Kidney (tissue), 14 donors: Measurements from ENCODE around the gene ZMYND10. TPM values are rescaled to one million over a fixed set of nuclear protein-coding genes. Genes with fewer than 3 reads are reported as not detected.
A peak's percentile ranks its signal among the peaks of the same experiment; 100 is the strongest.

Experiments used
- DNase-seq, 5 donors: peaks; one replicate each; pipeline ENCODE4 v3.0.0-alpha.2; 2013 to 2020
- FAIRE-seq: peaks from 2 replicates; lab custom pipeline; 2012; peaks lifted over from hg19 to GRCh38; lab: Jason Lieb, UNC
- H3K27ac ChIP-seq, 2 donors: one replicate each; pipeline ENCODE4 v1.7.0; 2013; ENCODE audit warnings: low read depth in 2 of 2, low read length in 2 of 2, inconsistent platforms in 1 of 2
- H3K27me3 ChIP-seq: one replicate; pipeline ENCODE4 v1.7.1; 2013; ENCODE audit warnings: low read length, inconsistent platforms; ENCODE audit not compliant: control insufficient read depth, insufficient read depth
- H3K36me3 ChIP-seq, 3 donors: one replicate each; pipeline versions ENCODE4 v1.7.0 to v1.7.1; 2013; ENCODE audit warnings: low read length in 3 of 3, control low read depth in 1 of 3, inconsistent platforms in 1 of 3; ENCODE audit not compliant: insufficient read depth in 3 of 3, control insufficient read depth in 2 of 3
- H3K4me1 ChIP-seq, 3 donors: one replicate each; pipeline versions ENCODE4 v1.7.0 to v1.7.1; 2013; ENCODE audit warnings: low read length in 3 of 3, inconsistent platforms in 1 of 3, low read depth in 1 of 3; ENCODE audit not compliant: control insufficient read depth in 2 of 3, insufficient read depth in 2 of 3
- H3K4me3 ChIP-seq, 3 donors: one replicate each; pipeline versions ENCODE4 v1.7.0 to v1.8.1; 2013; ENCODE audit warnings: low read length in 3 of 3, control low read depth in 1 of 3, inconsistent platforms in 1 of 3
- H3K9ac ChIP-seq, 3 donors: one replicate each; pipeline versions ENCODE4 v1.7.0 to v1.7.1; 2013; ENCODE audit warnings: low read length in 3 of 3, control low read depth in 1 of 3, inconsistent platforms in 1 of 3
- H3K9me3 ChIP-seq, 3 donors: one replicate each; pipeline versions ENCODE4 v1.7.0 to v1.7.1; 2013; ENCODE audit warnings: low read length in 3 of 3, control low read depth in 1 of 3, inconsistent platforms in 1 of 3; ENCODE audit not compliant: control insufficient read depth in 2 of 3, insufficient read depth in 1 of 3
- intact Hi-C: fragments of 100-400 bp; cut with DNase I; formaldehyde crosslinking; loops from one replicate; pipeline ENCODE4 v1.11.1; 2022
- polyA plus RNA-seq: library from polyadenylated mRNA; stranded (reverse); fragments of 350-450 nt; fragmentation: Illumina TruSeq; extraction: RNeasy Lipid Tissue Mini Kit (QIAGEN cat#74804); gene quantifications from one replicate; pipeline ENCODE4 v1.2.3, GENCODE V29; 2014; ENCODE audit warnings: low read depth, low replicate concordance; ENCODE audit not compliant: insufficient read depth
- total RNA-seq: library from RNA; stranded (reverse); fragmentation: NEBNext Ultra II Directional; extraction: Animal tissue kit (Norgen Biotek cat#: 25700); gene quantifications from one replicate; pipeline ENCODE4 v1.2.1, GENCODE V29; 2021
- TF ChIP-seq, protein P1 (sequence below): IDR thresholded peaks from 3 replicates; pipeline ENCODE4 v1.5.1; 2012; ENCODE audit warnings: mild to moderate bottlenecking, moderate library complexity, borderline replicate concordance; ENCODE audit not compliant: insufficient read depth; ENCODE audit errors: extremely low read depth
- donor health status: control.
- donor health status: control.
- donor health status: control.
- donor health status: control.
- donor health status: control.
- donor health status: DM: yes; HTN: yes; CAD: no.
- donor health status: Normal renal cell carcinoma (clear cell type).

ZMYND10 gene
- total and polyA plus RNA-seq, 2 donors from 2014 or later = 10.0 to 14.2 TPM

DNA sequence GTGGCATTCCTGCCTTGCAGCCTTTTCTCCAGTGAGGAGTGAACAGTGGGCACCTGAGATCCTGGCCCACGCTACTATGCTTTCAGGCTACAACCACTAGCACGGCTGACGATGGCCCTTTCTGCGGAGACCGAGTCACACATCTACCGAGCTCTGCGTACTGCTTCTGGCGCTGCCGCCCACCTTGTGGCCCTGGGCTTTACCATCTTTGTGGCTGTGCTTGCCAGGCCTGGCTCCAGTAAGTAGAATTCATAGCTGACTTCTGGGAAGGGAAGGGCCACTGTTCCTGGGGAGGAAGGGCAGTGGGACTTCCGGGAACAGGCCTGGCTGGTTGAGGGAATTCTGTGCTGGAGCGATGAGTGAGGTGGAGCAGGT, 5.8 kb upstream of the ZMYND10 start:
- Histone ChIP-seq H3K4me3 (peak overlapping the region; percentile 81 to 97 (median 86)), H3K9ac (peak overlapping the region; percentile 69 to 91 (median 72)), H3K4me1 (peaks cover 0 to 40% (median 27%) of the 10 kb centered on the region in 3 donors), H3K27ac (peak overlapping the region in 1 of 2 donors; percentile 98), H3K36me3 (peaks cover under 1 to 31% (median 14%) of the 10 kb centered on the region in 3 donors), H3K27me3 (no peaks in the 10 kb centered on the region), H3K9me3 (no peaks in the 10 kb centered on the region)
- TF ChIP-seq, protein P1, sequence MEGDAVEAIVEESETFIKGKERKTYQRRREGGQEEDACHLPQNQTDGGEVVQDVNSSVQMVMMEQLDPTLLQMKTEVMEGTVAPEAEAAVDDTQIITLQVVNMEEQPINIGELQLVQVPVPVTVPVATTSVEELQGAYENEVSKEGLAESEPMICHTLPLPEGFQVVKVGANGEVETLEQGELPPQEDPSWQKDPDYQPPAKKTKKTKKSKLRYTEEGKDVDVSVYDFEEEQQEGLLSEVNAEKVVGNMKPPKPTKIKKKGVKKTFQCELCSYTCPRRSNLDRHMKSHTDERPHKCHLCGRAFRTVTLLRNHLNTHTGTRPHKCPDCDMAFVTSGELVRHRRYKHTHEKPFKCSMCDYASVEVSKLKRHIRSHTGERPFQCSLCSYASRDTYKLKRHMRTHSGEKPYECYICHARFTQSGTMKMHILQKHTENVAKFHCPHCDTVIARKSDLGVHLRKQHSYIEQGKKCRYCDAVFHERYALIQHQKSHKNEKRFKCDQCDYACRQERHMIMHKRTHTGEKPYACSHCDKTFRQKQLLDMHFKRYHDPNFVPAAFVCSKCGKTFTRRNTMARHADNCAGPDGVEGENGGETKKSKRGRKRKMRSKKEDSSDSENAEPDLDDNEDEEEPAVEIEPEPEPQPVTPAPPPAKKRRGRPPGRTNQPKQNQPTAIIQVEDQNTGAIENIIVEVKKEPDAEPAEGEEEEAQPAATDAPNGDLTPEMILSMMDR = no peak
- intact Hi-C loops = no loop called here
- FAIRE-seq (no peak), DNase-seq (peak in 1 of 5 donors; percentile 58)

DNA sequence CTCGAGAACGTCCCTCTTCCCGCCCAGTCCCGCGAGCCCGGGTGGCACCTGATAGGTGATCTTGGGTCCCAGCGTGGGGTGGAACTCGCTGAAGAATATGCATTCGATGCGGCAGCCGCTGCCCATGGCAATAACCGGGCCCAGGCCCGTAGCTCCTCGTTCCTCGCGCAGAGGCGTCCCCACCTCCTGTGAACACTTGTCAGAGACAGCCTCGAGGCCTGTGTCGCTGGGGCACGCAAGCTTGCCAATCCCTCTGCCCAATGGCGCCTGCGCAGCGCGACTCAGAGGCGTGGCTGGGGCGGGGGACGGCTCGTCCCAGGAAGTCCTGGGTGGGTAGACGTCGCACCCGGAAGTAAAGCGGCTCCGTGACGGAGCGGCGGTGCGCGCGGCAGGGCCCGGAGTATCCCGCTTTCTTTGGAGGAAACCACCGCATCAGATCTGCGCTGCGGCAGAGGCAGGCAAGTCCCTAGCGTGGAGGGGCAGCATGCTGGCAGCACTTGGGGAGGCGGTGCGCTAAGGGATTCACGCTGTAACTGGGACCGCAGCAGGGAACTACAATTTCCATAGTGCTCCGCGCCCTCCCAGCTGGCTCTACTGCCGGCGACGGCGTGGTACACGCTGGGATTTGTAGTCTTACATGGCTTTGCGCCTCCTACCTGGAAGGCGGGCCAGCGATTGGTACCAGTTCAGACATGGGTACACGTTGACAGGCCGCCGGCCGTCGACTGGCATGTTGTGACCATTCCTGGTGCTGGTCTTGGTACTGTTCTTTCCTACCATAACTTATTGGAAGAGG, 5.2 kb upstream of the ZMYND10 start, which contains the start of the genes CYB561D2 and NPRL2:
TSS of gene CYB561D2 (plus strand) at position 336 of the 796 bp plus-strand sequence. CDS start 572 bp downstream, outside the sequence.
TSS of gene NPRL2 (minus strand) at position 249 of the 796 bp plus-strand sequence. CDS start at position 126, 123 bp downstream.
- FAIRE-seq (no peak), DNase-seq (peak; percentile 96 to 99 (median 97))
- TF ChIP-seq, protein P1 = no peak
- Histone ChIP-seq H3K9me3 (no peaks in the 10 kb centered on the region), H3K4me3 (peak within 1 kb of the TSS; percentile 81 to 97 (median 86)), H3K4me1 (peaks cover 0 to 36% (median 21%) of the 10 kb centered on the region in 3 donors), H3K27me3 (no peaks in the 10 kb centered on the region), H3K36me3 (peaks cover 0 to 26% (median 14%) of the 10 kb centered on the region in 3 donors), H3K9ac (peak within 1 kb of the TSS; percentile 70 to 91 (median 72)), H3K27ac (peak within 1 kb of the TSS; percentile 96 to 98)
- intact Hi-C loops = no loop called here

DNA sequence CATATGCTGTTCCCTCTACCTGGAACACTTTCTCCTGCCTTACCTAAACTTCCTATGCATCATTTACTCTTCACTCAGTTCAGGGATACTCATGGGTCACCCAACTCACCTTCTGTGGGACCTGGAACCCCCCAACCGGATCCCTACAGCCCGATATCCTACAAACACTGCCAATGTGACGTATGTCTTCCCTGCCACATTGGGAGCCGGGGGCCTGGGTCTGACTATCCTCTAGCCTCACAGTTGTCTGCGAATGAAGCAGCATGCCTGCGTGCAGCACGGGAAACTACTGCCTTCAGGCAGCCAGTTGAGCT, 4.6 kb upstream of the ZMYND10 start:
- Histone ChIP-seq H3K9me3 (no peaks in the 10 kb centered on the region), H3K27ac (peak overlapping the region; percentile 40 to 96), H3K4me3 (peak overlapping the region; percentile 81 to 97 (median 86)), H3K36me3 (peaks cover 0 to 21% (median 14%) of the 10 kb centered on the region in 3 donors), H3K27me3 (no peaks in the 10 kb centered on the region), H3K4me1 (peaks cover 0 to 36% (median 17%) of the 10 kb centered on the region in 3 donors), H3K9ac (peak overlapping the region; percentile 34 to 91 (median 70))
- intact Hi-C loops = no loop called here
- DNase-seq = no peak
- TF ChIP-seq, protein P1 = no peak
- no peak for FAIRE-seq
